Femur (tissue), 1 donor: ENCODE results near the gene FARSB.

Experiments
- DNase-seq: peaks from one replicate; pipeline ENCODE4 v3.0.0-alpha.2; 2017

Gene FARSB

DNA sequence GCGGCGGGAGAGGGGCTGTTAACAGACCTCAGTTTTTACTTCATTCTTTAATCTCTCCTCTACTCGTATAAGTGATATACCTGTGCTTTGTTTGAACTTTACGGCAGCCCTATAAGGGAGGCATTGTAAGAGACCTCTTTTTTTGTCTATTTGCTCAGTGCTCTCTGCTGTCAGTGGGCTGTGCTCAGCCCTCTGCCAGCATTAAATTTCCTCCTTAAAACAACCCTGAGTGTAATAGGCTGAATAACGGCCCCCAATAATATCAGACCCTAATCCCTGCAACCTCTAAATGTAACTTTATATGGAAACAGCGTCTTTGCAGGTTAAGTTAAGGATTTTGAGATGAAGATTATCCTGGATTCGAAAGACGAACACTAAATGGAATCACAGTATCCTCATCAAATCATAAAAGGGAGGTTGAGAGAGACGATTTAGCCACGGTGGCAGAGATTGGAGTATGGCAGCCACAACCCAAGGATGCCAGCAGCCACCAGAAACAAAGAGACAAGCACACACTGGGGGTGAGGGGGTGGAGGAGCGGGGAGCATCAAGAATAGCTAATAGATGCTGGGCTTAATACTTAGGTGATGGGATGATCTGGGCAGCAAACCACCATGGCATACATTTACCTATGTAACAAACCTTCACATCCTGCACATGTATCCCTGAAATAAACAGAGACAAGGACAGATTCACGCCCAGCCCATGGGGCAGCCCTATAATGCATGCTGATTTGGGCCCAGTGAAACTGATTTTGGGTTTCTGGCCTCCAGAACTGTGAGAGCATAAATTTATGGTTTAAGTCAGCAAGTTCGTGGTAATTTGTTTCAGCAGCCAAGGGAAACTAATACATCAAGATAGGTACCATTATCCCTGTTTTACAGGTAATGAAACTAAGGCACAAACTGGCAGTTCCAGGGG lies 894 bp upstream of the FARSB start:
- no peak for DNase-seq

DNA sequence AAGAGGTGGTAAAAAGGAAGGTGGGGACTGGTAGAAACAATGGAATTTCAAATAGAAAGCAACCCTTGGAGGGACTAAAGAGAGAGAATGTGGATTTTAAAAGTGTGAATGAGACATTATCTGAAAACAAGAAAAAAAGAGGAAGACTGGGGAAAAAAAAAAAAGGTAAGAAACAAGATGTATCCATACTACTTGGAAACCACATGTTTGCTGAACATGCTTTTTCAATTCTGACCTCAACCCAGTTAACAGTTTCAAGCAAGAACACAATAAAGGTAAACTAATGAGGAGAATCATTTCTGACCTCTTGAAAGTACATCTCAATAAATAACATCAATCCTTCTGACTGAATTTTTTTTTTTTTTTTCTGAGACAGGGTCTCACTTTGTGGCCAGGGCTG lies 2.6 kb downstream of the FARSB start:
- DNase-seq = no peak

DNA sequence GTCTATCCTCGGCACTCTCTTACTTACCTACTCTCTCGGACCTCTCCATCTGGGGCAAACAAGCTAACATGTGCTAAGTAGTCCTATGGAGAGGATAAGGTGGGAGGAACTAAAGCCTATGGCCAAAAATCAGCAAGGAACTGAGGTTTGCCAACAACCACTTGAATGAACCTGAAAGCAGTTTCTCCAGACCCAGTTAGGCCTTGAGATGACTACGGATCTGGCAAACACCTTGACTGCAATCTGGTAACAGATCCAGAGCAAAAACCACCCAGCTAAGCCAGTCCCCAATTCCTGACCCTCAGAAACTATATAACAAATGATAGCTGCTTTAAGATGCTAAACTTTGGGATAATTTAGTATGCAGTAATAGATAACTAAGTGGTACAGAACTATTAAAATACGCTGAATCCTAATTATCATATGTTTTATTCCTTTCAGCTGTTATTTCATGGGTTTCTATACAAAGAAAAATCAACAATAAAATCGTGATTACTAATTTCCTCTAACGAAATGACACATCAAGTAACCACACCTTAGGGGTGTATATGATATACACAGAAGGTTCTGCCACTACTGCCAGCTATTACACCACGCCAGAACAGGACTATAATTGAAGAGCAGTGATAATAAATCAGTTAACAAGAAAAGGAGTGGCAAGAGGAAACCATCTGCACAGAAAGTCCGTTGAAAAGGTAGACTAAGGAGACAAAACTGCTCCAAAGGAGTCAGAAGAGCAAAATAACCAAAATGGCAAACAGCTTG lies 3.2 kb downstream of the FARSB start:
- no peak for DNase-seq

DNA sequence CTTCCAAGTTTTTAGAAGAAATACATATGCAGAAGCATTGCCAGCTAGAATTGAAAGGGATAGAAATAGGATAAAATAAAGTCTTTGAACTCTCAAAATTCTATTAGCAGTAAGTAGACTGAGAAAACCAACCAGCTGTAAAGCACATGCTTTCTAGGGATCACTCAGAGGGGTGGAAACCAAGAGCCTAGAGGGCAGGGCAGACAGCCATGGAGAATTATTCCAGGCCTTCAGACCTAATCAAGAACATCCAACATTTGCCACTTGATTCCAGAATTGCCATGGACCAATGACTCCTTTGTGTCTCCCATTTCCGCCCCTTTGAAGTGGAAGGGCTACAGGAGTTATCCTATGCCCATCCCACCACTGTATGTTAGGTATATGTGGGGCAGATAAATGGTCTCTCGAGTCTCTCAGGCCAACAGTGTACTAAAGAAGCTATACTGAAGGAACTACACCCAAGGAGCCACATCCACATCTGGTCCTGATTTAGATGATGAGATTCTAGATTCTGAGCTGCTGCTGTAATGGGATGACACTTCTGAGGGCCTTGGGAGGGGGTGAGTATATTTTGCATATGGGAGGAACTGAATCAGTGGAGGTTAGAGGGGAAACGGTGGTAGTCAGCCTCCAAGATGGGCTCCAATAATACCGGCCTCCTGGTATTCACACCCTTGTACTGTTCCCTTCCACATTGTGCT lies 4.0 kb downstream of the FARSB start:
- DNase-seq = no peak

DNA sequence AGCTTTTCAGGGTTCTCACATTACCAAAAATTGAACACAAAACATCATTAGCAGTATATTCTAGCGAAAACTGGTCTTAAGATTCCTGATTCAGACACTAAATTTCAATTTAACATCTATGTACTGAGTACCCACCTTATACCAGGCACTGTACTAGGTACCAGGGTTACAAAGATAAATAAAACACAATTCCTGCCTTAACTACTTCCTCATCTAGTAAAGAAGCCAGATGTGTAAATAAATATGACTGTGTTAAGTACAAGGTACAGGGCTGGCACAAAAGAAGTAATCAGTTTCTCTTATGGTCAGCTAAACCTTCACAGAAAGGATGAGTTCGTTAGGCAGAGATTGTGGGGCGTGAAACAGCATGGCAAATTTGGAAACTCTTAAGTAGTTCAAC lies 6.1 kb downstream of the FARSB start:
- no peak for DNase-seq

- no peak for DNase-seq
Measured at GRCh38 chr2:222646008-222646407, 9.9 kb downstream of the FARSB start.

DNA sequence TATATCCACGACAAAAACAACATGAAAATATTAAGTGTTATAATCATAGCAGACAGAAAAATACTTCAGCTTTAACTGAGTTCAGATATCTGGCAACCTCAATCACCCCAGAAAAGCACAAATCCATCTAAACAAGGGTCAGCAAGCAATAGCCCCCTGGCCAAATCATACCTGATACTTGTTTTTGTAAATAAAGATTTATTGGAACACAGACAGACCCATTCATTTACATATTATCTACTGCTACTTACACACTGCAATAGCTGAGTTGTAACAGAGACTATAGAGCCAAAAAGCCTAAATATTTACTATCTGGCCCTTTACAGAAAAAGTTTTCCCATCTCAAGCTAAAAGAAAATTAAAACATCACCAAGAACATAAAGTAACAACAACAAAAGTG lies 12.8 kb downstream of the FARSB start:
- DNase-seq = no peak

DNA sequence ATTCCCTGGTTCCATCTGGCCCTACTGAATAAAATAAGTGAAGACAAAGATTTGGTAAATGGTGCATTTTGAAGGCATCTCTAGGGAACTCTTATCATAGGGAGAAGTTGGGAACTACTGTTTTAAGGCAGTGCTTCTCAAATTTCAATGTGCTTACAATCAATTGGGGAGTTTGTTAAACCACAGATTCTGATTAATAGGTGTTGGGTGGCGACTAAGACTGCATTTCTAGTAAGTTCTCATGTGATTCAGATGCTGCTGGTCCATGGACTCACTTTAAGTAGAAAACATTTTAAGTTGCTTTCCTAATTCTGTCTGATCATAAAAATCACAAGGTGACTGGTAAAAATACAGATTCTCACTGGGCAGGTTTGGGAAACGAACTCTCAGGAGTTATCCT lies 14.6 kb downstream of the FARSB start:
- no peak for DNase-seq

DNA sequence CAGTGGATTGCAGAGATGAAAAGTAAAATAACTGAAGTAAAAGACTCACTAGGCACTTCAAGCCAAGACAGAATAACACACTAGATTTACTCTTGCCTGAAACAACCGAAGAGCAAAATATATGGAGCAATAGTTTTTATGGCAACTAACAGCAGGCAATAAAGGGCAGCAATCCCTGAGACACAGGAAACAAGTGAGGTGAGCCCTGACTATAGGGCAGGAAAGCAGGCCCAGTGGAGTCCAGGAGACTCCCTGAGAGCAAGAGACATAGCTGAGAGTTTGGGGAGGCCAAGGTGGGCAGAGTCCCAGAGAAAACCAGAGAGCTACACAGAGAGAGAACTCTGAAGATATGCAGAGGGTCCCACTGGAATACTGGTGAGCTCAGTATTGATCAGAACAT lies 18.8 kb downstream of the FARSB start:
- no peak for DNase-seq

DNA sequence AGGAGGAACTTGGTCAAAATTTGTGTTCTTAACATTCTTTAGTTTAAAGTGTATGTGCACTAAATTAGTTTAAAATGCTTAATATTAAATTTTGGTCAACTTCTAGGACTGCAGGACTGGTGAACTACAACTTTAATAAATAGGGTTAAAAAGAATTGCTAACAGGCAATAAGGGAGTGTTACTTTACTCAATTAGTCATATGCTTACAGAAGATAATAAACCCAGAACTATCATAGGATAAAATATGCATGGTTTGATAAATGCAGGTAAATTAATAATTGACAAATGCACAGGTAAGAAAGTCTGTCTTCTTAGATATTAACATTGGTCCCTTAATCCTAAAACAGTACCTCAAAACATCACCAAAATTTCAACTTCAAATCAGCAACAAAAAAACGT lies 20.6 kb downstream of the FARSB start:
- DNase-seq = no peak

- DNase-seq = no peak
Measured at GRCh38 chr2:222627764-222628163, 28.1 kb downstream of the FARSB start.

DNA sequence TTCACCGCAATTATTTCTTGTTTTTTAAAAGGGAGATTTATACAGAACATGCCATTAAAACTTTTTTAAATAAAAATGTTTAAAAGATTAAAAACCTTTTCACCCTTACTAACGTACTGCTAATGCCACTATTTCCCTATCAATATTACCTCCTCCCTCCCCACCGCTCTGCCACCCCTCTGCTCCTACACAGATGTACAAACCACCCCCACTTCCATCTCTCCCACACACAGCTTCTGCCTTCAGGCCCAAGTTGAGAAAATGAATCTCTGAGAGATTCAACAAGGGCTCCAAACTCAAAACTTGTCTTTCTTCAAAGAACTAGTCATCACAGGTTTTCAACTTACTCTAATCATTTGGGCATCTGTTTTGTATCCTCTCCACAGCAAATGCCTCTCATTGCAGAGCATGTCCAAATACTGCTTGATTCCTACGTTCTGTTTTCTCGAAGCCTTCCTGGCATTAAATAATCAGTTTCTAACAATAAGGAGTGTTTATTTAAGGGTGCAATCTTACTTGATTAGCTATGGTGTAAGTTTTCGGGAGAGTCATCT lies 32.1 kb downstream of the FARSB start:
- no peak for DNase-seq

- DNase-seq = no peak
Measured at GRCh38 chr2:222622910-222623309, 33.0 kb downstream of the FARSB start.

- no peak for DNase-seq
Measured at GRCh38 chr2:222621893-222622292, 34.0 kb downstream of the FARSB start.

- DNase-seq = no peak
Measured at GRCh38 chr2:222615320-222615719, 40.6 kb downstream of the FARSB start.

GRCh38 chr2:222613715-222614331 lies 42.1 kb downstream of the FARSB start:
- DNase-seq = no peak

DNA sequence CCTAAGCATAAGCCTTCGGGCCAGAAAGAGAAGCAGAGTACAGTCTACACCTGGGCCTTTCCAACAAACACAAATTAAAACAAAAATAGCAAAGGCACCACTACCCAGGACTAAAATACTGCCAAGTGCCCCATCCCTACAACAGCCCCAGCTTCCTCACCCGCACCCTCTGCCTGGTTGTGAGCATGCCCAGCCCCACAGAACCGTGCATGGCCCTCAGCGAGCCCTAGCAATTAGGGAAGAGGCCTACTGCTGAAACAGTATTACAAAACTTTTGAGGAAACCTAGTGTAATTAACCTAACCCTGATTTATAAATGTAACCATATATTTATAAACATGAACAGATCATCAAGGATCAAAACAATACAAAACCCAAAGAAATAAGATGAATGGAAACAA lies 44.2 kb downstream of the FARSB start:
- no peak for DNase-seq

DNA sequence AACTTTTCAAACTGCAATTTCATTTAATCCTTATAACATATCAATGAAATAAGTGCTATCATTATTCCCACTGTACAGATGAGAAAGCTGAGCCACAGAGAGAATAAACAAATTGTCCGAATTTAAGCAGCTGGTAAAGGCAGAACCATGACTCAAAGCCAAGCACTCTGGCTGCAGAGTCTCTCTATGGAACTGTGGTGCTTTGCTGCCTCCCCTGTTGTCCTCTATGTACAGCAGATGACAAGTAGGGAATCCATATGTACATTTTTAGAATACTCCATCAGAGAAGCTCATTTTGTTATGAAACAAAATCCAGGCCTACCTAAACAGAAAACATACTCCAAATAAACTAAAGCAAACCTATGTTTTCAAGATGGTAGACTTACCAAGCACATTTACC lies 45.1 kb downstream of the FARSB start:
- no peak for DNase-seq

GRCh38 chr2:222609381-222609780 lies 46.5 kb downstream of the FARSB start:
- DNase-seq = no peak

GRCh38 chr2:222608081-222608480 lies 47.8 kb downstream of the FARSB start:
- DNase-seq = no peak

DNA sequence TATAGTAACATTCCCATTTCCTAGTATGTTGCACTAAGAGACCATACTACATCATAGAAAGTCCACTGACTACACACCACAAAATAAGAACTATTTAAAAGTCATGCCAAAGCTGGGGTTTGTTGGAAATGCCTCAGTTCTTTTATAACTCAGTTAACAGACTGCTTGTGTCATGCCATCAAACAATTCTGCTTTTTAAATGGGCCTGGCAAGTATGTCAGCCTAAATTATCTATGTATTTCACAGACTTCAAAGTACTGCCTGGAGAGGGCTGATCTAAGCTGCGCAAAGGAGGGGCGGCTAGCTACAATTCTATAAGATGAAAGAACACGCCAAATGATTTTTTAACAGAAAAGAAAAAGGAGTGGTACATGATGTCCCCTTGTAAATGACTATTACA lies 49.6 kb downstream of the FARSB start:
- DNase-seq = no peak

DNA sequence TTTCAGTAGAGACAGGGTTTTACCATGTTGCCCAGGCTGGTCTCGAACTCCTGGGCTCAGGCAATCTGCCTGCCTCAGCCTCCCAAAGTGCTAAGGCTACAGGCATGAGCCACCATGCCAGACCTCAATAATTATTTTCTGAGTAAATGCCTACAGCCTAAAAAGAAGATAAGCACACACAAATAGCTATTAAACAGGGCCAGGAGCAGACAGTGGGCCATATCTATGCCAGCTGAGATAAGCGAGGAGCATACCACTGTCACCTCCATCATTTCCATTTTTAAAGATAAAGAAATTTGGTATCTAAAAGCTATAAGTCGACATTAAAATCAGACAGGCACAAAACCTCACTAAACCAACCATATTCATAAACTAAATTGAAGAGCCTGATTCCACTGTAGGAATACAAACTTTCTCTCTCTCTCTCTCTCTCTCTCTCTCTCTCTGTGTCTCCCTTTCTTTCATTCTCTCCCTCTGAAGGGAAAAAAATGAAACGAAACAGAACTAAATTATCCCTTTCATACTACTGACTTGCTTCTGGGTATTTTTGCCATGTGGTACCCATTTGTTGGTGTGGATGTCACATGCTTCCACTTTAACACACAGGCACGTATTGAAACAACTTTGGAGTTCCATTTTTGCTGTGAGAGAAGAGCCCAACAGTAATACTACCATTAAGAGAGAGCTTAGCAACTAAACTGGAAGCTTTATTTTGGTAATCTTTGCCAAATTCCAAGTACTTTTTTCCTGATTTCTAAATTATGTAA lies 51.0 kb downstream of the FARSB start:
- no peak for DNase-seq
